Mesothelial cell of epicardium (in vitro differentiated cells): ENCODE data around the gene UBR4. TPM values are rescaled to one million over a fixed set of nuclear protein-coding genes. Genes with fewer than 3 reads are reported as not detected.
A peak's percentile ranks its signal among the peaks of the same experiment; 100 is the strongest.

Experiments used
- DNase-seq, 2 experiments: peaks; one replicate each; pipeline ENCODE4 v3.0.0; 2021; ENCODE audit warnings: low spot score in 2 of 2; ENCODE audit not compliant: unreplicated experiment in 2 of 2
- H3K27ac Mint-ChIP-seq: 2 replicates; pipeline ENCODE4 v1.8.0; 2021; ENCODE audit warnings: mixed read lengths
- H3K27me3 Mint-ChIP-seq: 2 replicates; pipeline ENCODE4 v1.8.0; 2021; ENCODE audit warnings: low read depth, mixed read lengths
- H3K36me3 Mint-ChIP-seq: 2 replicates; pipeline ENCODE4 v1.8.0; 2021; ENCODE audit warnings: mixed read lengths
- H3K4me1 Mint-ChIP-seq: 2 replicates; pipeline ENCODE4 v1.8.0; 2021; ENCODE audit warnings: mixed read lengths
- H3K4me3 Mint-ChIP-seq: 2 replicates; pipeline ENCODE4 v1.8.0; 2021; ENCODE audit warnings: mild to moderate bottlenecking, moderate library complexity, mixed read lengths
- H3K9me3 Mint-ChIP-seq: 2 replicates; pipeline ENCODE4 v1.8.0; 2021; ENCODE audit warnings: mixed read lengths
- CTCF ChIP-seq: fragments of 200-600 bp; sonication (generic); IDR thresholded peaks from one replicate; pipeline ENCODE4 v1.5.0; 2021; ENCODE audit warnings: antibody characterized with exemption; ENCODE audit not compliant: unreplicated experiment
- total RNA-seq: library from RNA; stranded (reverse); gene quantifications from 3 replicates; pipeline ENCODE4 v1.2.1, GENCODE V29; 2021

UBR4 gene
- total RNA-seq, 1 donor from 2014 or later = 222 TPM

DNA sequence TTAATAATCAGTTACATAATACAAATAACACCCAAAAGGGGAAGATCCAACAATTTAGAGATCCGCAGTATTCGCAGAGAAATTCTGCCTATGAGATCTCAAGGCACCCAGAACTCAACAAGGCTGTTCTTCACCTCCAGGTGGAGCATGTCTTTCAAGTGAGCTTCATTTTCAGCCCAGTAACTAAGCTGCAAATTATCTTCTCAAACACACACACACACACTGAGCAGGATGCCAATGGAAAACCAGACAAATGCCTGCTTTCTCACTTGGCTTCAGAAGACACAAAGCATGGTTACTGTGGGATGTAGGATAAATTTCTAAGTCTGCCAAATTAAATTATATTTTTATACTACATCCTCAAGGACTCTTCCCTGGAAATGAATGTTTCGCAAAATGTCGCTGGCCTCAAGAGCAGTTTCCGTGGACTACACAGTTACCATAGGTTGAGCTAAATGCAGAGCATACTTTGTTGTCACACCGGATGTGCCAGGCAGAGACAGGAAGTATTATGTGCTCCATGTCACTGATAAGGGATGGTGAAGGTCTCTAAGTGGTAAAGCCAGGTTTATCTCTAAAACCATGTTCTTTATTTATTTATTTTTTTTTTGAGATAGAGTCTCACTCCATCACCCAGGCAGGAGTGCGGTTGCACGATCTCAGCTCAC, 30.3 kb downstream of the UBR4 start:
- DNase-seq = no peak
- H3K9me3 Mint-ChIP-seq = no peaks in the 10 kb centered on the region
- no peaks in the 10 kb centered on the region for H3K27me3 Mint-ChIP-seq
- no peak overlapping the region for H3K27ac Mint-ChIP-seq
- H3K4me3 Mint-ChIP-seq = no peak overlapping the region
- H3K4me1 Mint-ChIP-seq = no peaks in the 10 kb centered on the region
- peak; percentile 31 for TF ChIP-seq CTCF
- H3K36me3 Mint-ChIP-seq = peaks cover 43% of the 10 kb centered on the region

- Mint-ChIP-seq H3K9me3 (no peaks in the 10 kb centered on the region), H3K36me3 (peaks cover 41% of the 10 kb centered on the region), H3K4me3 (no peak overlapping the region), H3K4me1 (no peaks in the 10 kb centered on the region), H3K27ac (peak overlapping the region; percentile 0), H3K27me3 (no peaks in the 10 kb centered on the region)
- DNase-seq = no peak
- no peak for TF ChIP-seq CTCF
Measured at GRCh38 chr1:19178734-19179398, 31.2 kb downstream of the UBR4 start.

DNA sequence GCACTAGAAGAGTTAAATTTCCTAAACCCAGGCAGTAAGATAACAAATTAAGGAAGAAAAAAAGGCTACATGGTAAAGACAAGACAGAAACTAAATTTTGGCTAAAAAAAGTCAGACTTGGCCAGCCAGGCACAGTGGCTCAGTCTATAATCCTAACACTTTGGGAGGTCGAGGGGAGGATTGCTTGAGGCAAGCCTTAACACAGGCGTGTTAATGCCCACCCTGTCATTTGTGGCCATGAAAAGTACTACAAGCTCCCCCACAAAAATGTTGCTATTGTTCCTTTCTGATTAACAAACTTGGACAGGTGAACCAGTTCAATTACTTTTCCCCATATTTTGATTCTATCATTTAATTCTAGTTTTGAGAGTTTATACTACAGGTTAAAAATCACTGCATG, 32.3 kb downstream of the UBR4 start:
- H3K27ac Mint-ChIP-seq = no peak overlapping the region
- no peak for DNase-seq
- no peak for TF ChIP-seq CTCF
- no peaks in the 10 kb centered on the region for H3K27me3 Mint-ChIP-seq
- no peaks in the 10 kb centered on the region for H3K4me1 Mint-ChIP-seq
- H3K36me3 Mint-ChIP-seq = peaks cover 44% of the 10 kb centered on the region
- no peaks in the 10 kb centered on the region for H3K9me3 Mint-ChIP-seq
- H3K4me3 Mint-ChIP-seq = no peak overlapping the region

GRCh38 chr1:19169642-19170041, 40.4 kb downstream of the UBR4 start:
- H3K36me3 Mint-ChIP-seq = peaks cover 58% of the 10 kb centered on the region
- no peak for TF ChIP-seq CTCF
- H3K4me1 Mint-ChIP-seq = peaks cover 15% of the 10 kb centered on the region
- no peak overlapping the region for H3K27ac Mint-ChIP-seq
- no peaks in the 10 kb centered on the region for H3K9me3 Mint-ChIP-seq
- no peak overlapping the region for H3K4me3 Mint-ChIP-seq
- H3K27me3 Mint-ChIP-seq = no peaks in the 10 kb centered on the region
- DNase-seq = no peak

DNA sequence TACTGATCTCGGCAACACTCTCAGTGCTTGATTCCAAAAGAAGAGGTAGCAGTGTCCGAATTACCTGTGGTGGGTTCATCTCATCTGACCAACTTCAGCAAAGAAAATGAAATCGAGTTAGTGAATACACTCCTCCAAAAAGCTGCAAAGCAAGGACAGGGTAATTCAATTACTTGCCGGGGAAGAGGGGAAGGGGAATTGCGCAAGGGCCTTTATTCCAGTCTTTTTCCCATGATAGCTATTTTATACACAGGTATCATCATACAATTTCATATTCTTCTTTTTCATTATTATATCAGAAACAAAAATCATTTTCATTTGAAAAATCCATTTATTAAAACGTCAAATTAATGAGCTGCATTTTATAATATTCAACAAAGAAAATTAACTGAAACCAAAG, 42.9 kb downstream of the UBR4 start:
- Mint-ChIP-seq H3K27ac (no peak overlapping the region), H3K27me3 (no peaks in the 10 kb centered on the region), H3K4me1 (peaks cover 26% of the 10 kb centered on the region), H3K36me3 (peaks cover 59% of the 10 kb centered on the region), H3K9me3 (no peaks in the 10 kb centered on the region), H3K4me3 (no peak overlapping the region)
- TF ChIP-seq CTCF = no peak
- no peak for DNase-seq
